AG09319 (cell line): ENCODE results near the gene LRRC27.
"Not testable (repeated sequence)": the region's sequence is repeated elsewhere in the genome, so short reads cannot be mapped to it uniquely, and the experiment has no call there.

ENCODE experiments used
- DNase-seq: peaks from one replicate; pipeline ENCODE4 v3.0.0-alpha.2; 2010; ENCODE audit warnings: low read depth; ENCODE audit errors: extremely low read depth
- TF ChIP-seq, protein P1 (sequence below): IDR thresholded peaks from 2 replicates; pipeline ENCODE4 v1.5.1; 2011; ENCODE audit warnings: low read depth, mild to moderate bottlenecking, inconsistent platforms, low read length, moderate library complexity

LRRC27 gene

DNA sequence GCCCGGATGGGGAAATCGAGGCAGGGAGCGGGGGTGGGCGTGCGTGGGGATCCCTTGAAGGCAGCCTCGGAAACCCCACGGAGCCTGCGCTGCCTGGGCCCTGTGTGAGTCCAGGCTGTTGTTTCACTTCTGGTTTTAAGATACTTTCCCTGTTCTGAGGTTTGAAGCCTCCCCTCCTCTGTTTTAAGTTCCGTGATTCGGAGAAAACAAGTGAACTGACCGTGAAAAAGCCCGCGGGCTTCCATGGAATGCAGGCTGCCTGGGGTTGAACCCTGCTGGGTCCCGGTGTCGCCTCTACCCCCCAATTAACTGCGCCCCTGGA lies 401 bp downstream of the LRRC27 start:
- DNase-seq = no peak
- TF ChIP-seq, protein P1, sequence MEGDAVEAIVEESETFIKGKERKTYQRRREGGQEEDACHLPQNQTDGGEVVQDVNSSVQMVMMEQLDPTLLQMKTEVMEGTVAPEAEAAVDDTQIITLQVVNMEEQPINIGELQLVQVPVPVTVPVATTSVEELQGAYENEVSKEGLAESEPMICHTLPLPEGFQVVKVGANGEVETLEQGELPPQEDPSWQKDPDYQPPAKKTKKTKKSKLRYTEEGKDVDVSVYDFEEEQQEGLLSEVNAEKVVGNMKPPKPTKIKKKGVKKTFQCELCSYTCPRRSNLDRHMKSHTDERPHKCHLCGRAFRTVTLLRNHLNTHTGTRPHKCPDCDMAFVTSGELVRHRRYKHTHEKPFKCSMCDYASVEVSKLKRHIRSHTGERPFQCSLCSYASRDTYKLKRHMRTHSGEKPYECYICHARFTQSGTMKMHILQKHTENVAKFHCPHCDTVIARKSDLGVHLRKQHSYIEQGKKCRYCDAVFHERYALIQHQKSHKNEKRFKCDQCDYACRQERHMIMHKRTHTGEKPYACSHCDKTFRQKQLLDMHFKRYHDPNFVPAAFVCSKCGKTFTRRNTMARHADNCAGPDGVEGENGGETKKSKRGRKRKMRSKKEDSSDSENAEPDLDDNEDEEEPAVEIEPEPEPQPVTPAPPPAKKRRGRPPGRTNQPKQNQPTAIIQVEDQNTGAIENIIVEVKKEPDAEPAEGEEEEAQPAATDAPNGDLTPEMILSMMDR = no peak

DNA sequence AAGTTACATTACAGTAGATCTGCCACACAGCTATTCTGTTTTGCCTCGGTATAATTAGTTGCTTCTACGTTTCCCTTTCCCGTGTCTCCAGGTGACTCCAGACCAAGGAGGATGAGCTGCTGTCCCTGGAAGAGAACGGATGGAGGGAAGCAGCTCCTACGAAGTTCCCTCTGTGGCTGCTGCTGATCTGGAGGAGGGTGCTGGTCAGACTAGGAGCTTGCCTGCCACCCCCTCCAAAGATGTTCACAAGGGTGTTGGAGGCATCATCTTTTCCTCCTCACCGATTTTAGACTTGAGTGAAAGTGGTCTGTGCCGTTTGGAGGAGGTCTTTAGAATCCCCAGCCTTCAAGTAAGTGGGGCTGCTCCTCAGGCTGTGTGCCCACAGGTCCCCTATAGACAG lies 1.4 kb downstream of the LRRC27 start:
- TF ChIP-seq, protein P1 = no peak
- no peak for DNase-seq

DNA sequence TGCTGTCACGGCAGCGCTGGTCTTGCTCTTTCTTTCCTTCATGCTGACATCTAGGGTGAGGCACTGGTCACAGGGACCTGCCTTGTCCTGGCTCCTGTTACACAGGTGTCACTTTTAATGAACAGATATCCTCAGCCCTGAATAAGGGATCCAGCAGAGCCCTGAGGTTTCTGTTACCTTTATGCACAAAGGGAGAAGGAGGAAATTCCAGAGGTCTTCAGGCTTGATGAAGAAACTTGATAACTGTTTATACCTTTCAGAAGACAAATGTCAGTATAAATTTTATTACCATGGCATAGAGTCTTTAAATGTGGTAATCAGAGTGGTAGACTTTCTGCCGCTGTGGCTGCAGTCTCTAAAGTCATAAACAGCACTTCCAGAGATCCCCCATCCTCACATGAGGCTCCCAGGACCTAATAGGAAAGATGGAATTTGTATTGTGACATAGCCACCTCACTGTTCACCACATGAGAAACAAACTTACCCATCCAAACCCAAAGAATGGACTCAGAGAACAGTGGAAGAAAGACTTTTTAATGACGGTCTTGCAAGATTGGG lies 2.7 kb downstream of the LRRC27 start:
- TF ChIP-seq, protein P1 = no peak

GRCh38 chr10:132335189-132336063 lies 3.4 kb downstream of the LRRC27 start:
- DNase-seq = no peak
- TF ChIP-seq, protein P1 = no peak

More for the DNA sequence above, 2.7 kb downstream of the LRRC27 start:
- DNase-seq = no peak

GRCh38 chr10:132336064-132336746 lies 4.2 kb downstream of the LRRC27 start:
- no peak for DNase-seq
- TF ChIP-seq, protein P1 = no peak

DNA sequence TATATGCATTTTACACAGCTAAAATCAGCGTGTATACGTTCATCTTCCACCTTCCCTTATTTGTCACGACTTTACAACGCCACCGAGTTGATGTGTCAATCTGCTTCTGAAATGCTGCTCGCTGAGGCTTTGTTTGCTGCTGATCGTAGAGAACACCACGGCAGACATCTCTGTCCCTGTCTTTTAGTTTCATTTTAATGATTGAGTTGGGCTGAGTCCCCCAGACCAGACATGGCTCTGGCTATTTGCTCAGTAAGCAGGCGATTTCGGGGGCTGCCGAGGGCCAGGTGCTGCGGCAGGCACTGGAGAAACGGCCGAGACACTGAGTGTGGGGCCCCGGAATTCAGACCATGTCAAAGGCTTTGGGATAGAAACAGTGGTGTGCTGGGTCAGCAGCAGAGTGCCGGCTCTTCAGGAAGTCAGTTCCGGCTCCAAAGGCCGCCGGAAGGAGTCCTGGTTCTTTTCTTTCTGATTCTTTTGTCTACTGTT lies 5.0 kb downstream of the LRRC27 start:
- TF ChIP-seq, protein P1 = no peak

GRCh38 chr10:132337854-132338253 lies 5.9 kb downstream of the LRRC27 start:
- DNase-seq = not testable (repeated sequence)

More for the DNA sequence above, 5.0 kb downstream of the LRRC27 start:
- DNase-seq = no peak
